ENCODE data around the gene TFF1.

TFF1 gene

GRCh38 chr21:42362700-42363099 is 3.6 kb downstream of the TFF1 start:
- Histone ChIP-seq H3K4me2 (ENCODE audit: insufficient read depth, low read length, poor library complexity, severe bottlenecking) (no peak overlapping the region), H2BK5ac (ENCODE audit: low read length) (no peak overlapping the region), H3K79me1 (ENCODE audit: low read depth, low read length) (no peaks in the 10 kb centered on the region), H3K27ac (replicated peaks; ENCODE audit: low read length) (no peak overlapping the region), H3K23ac (ENCODE audit: low read depth, low read length, poor library complexity) (no peak overlapping the region), H3K18ac (ENCODE audit: low read length) (no peak overlapping the region), H2AFZ (ENCODE audit: low read length) (no peak overlapping the region), H3K9me3 (replicated peaks in 1 of 2; ENCODE audit: control insufficient read depth in 2 of 2, insufficient read depth in 1 of 2, low read depth in 1 of 2, low read length in 2 of 2) (peaks cover 0 to 6% of the 10 kb centered on the region in 2 donors), H3K27me3 (ENCODE audit: control insufficient read depth in 3 of 3, insufficient read depth in 3 of 3, low read depth in 1 of 3, low read length in 3 of 3) (no peaks in the 10 kb centered on the region), H3K4me1 (ENCODE audit: control insufficient read depth in 2 of 2, insufficient read depth in 1 of 2, low read depth in 1 of 2, low read length in 2 of 2) (no peaks in the 10 kb centered on the region), H2BK15ac (ENCODE audit: low read length) (no peak overlapping the region), H2BK12ac (ENCODE audit: low read length) (no peak overlapping the region), H3K36me3 (replicated peaks in 1 of 2; ENCODE audit: control insufficient read depth in 2 of 2, insufficient read depth in 2 of 2, low read length in 2 of 2) (no peaks in the 10 kb centered on the region), H2BK120ac (ENCODE audit: low read depth, low read length) (no peak overlapping the region), H3K9ac (ENCODE audit: low read depth, low read length, poor library complexity) (no peak overlapping the region), H4K91ac (ENCODE audit: low read depth, low read length, poor library complexity) (no peak overlapping the region), H3K4ac (ENCODE audit: low read length) (no peak overlapping the region), H3K4me3 (ENCODE audit: low read length in 2 of 2) (no peak overlapping the region), H3K14ac (ENCODE audit: low read length) (no peak overlapping the region), H2AK5ac (ENCODE audit: low read depth, low read length) (no peak overlapping the region), H4K8ac (ENCODE audit: low read depth, low read length) (no peak overlapping the region)
- no CpG with 5 or more reads among the region's 9 CpGs for WGBS, 2 donors (ENCODE audit: extremely low coverage in 2 of 2, insufficient read length in 2 of 2, insufficient replicate concordance in 1 of 2)
- no peak for DNase-seq (ENCODE audit: low spot score)

- H3K4me2 ChIP-seq (ENCODE audit: insufficient read depth, low read length, poor library complexity, severe bottlenecking), result no peak overlapping the region
- no peaks in the 10 kb centered on the region for H3K4me1 ChIP-seq (ENCODE audit: control insufficient read depth in 2 of 2, insufficient read depth in 1 of 2, low read depth in 1 of 2, low read length in 2 of 2)
- no peak overlapping the region for H4K8ac ChIP-seq (ENCODE audit: low read depth, low read length)
- no peak overlapping the region for H2AK5ac ChIP-seq (ENCODE audit: low read depth, low read length)
- H3K9me3 ChIP-seq (replicated peaks in 1 of 2; ENCODE audit: control insufficient read depth in 2 of 2, insufficient read depth in 1 of 2, low read depth in 1 of 2, low read length in 2 of 2), result peaks cover 0 to 6% of the 10 kb centered on the region in 2 donors
- H2BK15ac ChIP-seq (ENCODE audit: low read length), result no peak overlapping the region
- peak overlapping the region; percentile 44 for H3K23ac ChIP-seq (ENCODE audit: low read depth, low read length, poor library complexity)
- DNase-seq (ENCODE audit: low spot score), result no peak
- no peak overlapping the region for H3K14ac ChIP-seq (ENCODE audit: low read length)
- H3K4ac ChIP-seq (ENCODE audit: low read length), result no peak overlapping the region
- H4K91ac ChIP-seq (ENCODE audit: low read depth, low read length, poor library complexity), result no peak overlapping the region
- no peak overlapping the region for H2BK12ac ChIP-seq (ENCODE audit: low read length)
- H3K27ac ChIP-seq (replicated peaks; ENCODE audit: low read length), result no peak overlapping the region
- no peaks in the 10 kb centered on the region for H3K27me3 ChIP-seq (ENCODE audit: control insufficient read depth in 3 of 3, insufficient read depth in 3 of 3, low read depth in 1 of 3, low read length in 3 of 3)
- no peak overlapping the region for H2BK5ac ChIP-seq (ENCODE audit: low read length)
- H2AFZ ChIP-seq (ENCODE audit: low read length), result no peak overlapping the region
- no peak overlapping the region for H3K18ac ChIP-seq (ENCODE audit: low read length)
- H2BK120ac ChIP-seq (ENCODE audit: low read depth, low read length), result no peak overlapping the region
- WGBS, 2 donors (ENCODE audit: extremely low coverage in 2 of 2, insufficient read length in 2 of 2, insufficient replicate concordance in 1 of 2), result no CpG with 5 or more reads among the region's 12 CpGs
- H3K36me3 ChIP-seq (replicated peaks in 1 of 2; ENCODE audit: control insufficient read depth in 2 of 2, insufficient read depth in 2 of 2, low read length in 2 of 2), result no peaks in the 10 kb centered on the region
- H3K79me1 ChIP-seq (ENCODE audit: low read depth, low read length), result no peaks in the 10 kb centered on the region
- no peak overlapping the region for H3K4me3 ChIP-seq (ENCODE audit: low read length in 2 of 2)
- no peak overlapping the region for H3K9ac ChIP-seq (ENCODE audit: low read depth, low read length, poor library complexity)
Observed at GRCh38 chr21:42362198-42362597, 4.1 kb downstream of the TFF1 start.

- H3K14ac ChIP-seq (ENCODE audit: low read length), result no peak overlapping the region
- no peak overlapping the region for H2BK12ac ChIP-seq (ENCODE audit: low read length)
- H3K9ac ChIP-seq (ENCODE audit: low read depth, low read length, poor library complexity), result no peak overlapping the region
- no peaks in the 10 kb centered on the region for H3K36me3 ChIP-seq (replicated peaks in 1 of 2; ENCODE audit: control insufficient read depth in 2 of 2, insufficient read depth in 2 of 2, low read length in 2 of 2)
- no peak overlapping the region for H2BK120ac ChIP-seq (ENCODE audit: low read depth, low read length)
- no peak overlapping the region for H3K27ac ChIP-seq (replicated peaks; ENCODE audit: low read length)
- no peaks in the 10 kb centered on the region for H3K4me1 ChIP-seq (ENCODE audit: control insufficient read depth in 2 of 2, insufficient read depth in 1 of 2, low read depth in 1 of 2, low read length in 2 of 2)
- H3K9me3 ChIP-seq (replicated peaks in 1 of 2; ENCODE audit: control insufficient read depth in 2 of 2, insufficient read depth in 1 of 2, low read depth in 1 of 2, low read length in 2 of 2), result peaks cover 0 to 6% of the 10 kb centered on the region in 2 donors
- H2AK5ac ChIP-seq (ENCODE audit: low read depth, low read length), result no peak overlapping the region
- no peak overlapping the region for H4K91ac ChIP-seq (ENCODE audit: low read depth, low read length, poor library complexity)
- H3K23ac ChIP-seq (ENCODE audit: low read depth, low read length, poor library complexity), result no peak overlapping the region
- H2BK15ac ChIP-seq (ENCODE audit: low read length), result no peak overlapping the region
- H3K27me3 ChIP-seq (ENCODE audit: control insufficient read depth in 3 of 3, insufficient read depth in 3 of 3, low read depth in 1 of 3, low read length in 3 of 3), result no peaks in the 10 kb centered on the region
- no peak overlapping the region for H2AFZ ChIP-seq (ENCODE audit: low read length)
- no peak overlapping the region for H4K8ac ChIP-seq (ENCODE audit: low read depth, low read length)
- no CpG with 5 or more reads among the region's 7 CpGs for WGBS, 2 donors (ENCODE audit: extremely low coverage in 2 of 2, insufficient read length in 2 of 2, insufficient replicate concordance in 1 of 2)
- H3K4me2 ChIP-seq (ENCODE audit: insufficient read depth, low read length, poor library complexity, severe bottlenecking), result no peak overlapping the region
- H3K4ac ChIP-seq (ENCODE audit: low read length), result no peak overlapping the region
- DNase-seq (ENCODE audit: low spot score), result no peak
- H3K79me1 ChIP-seq (ENCODE audit: low read depth, low read length), result no peaks in the 10 kb centered on the region
- no peak overlapping the region for H2BK5ac ChIP-seq (ENCODE audit: low read length)
- no peak overlapping the region for H3K4me3 ChIP-seq (ENCODE audit: low read length in 2 of 2)
- peak overlapping the region; percentile 34 for H3K18ac ChIP-seq (ENCODE audit: low read length)
Observed at GRCh38 chr21:42361286-42361685, 5.0 kb downstream of the TFF1 start.

GRCh38 chr21:42360317-42360716 is 6.0 kb downstream of the TFF1 start:
- no peak overlapping the region for H2BK15ac ChIP-seq (ENCODE audit: low read length)
- H3K4me3 ChIP-seq (ENCODE audit: low read length in 2 of 2), result no peak overlapping the region
- no peak overlapping the region for H3K4me2 ChIP-seq (ENCODE audit: insufficient read depth, low read length, poor library complexity, severe bottlenecking)
- no peak overlapping the region for H3K23ac ChIP-seq (ENCODE audit: low read depth, low read length, poor library complexity)
- no peak overlapping the region for H4K8ac ChIP-seq (ENCODE audit: low read depth, low read length)
- H3K14ac ChIP-seq (ENCODE audit: low read length), result no peak overlapping the region
- whole genome bisulfite sequencing, 2 donors (ENCODE audit: extremely low coverage in 2 of 2, insufficient read length in 2 of 2, insufficient replicate concordance in 1 of 2), result no CpG with 5 or more reads among the region's 2 CpGs
- H2AFZ ChIP-seq (ENCODE audit: low read length), result no peak overlapping the region
- H4K91ac ChIP-seq (ENCODE audit: low read depth, low read length, poor library complexity), result no peak overlapping the region
- no peaks in the 10 kb centered on the region for H3K36me3 ChIP-seq (replicated peaks in 1 of 2; ENCODE audit: control insufficient read depth in 2 of 2, insufficient read depth in 2 of 2, low read length in 2 of 2)
- no peaks in the 10 kb centered on the region for H3K27me3 ChIP-seq (ENCODE audit: control insufficient read depth in 3 of 3, insufficient read depth in 3 of 3, low read depth in 1 of 3, low read length in 3 of 3)
- no peak overlapping the region for H2AK5ac ChIP-seq (ENCODE audit: low read depth, low read length)
- H2BK12ac ChIP-seq (ENCODE audit: low read length), result no peak overlapping the region
- H2BK120ac ChIP-seq (ENCODE audit: low read depth, low read length), result no peak overlapping the region
- no peaks in the 10 kb centered on the region for H3K4me1 ChIP-seq (ENCODE audit: control insufficient read depth in 2 of 2, insufficient read depth in 1 of 2, low read depth in 1 of 2, low read length in 2 of 2)
- DNase-seq (ENCODE audit: low spot score), result no peak
- no peak overlapping the region for H3K18ac ChIP-seq (ENCODE audit: low read length)
- peaks cover 0 to 8% of the 10 kb centered on the region in 2 donors for H3K9me3 ChIP-seq (replicated peaks in 1 of 2; ENCODE audit: control insufficient read depth in 2 of 2, insufficient read depth in 1 of 2, low read depth in 1 of 2, low read length in 2 of 2)
- no peaks in the 10 kb centered on the region for H3K79me1 ChIP-seq (ENCODE audit: low read depth, low read length)
- H3K27ac ChIP-seq (replicated peaks; ENCODE audit: low read length), result no peak overlapping the region
- no peak overlapping the region for H3K9ac ChIP-seq (ENCODE audit: low read depth, low read length, poor library complexity)
- no peak overlapping the region for H3K4ac ChIP-seq (ENCODE audit: low read length)
- H2BK5ac ChIP-seq (ENCODE audit: low read length), result no peak overlapping the region
